Measurements from ENCODE around the gene WWOX.

The WWOX gene

GRCh38 chr16:78918805-78919305 is 819.4 kb downstream of the WWOX start:
- DNase-seq (ENCODE audit: low read depth in 2 of 2, low spot score in 1 of 2), result no peak

GRCh38 chr16:78919852-78920251 is 820.4 kb downstream of the WWOX start:
- no peak for DNase-seq (ENCODE audit: low read depth in 2 of 2, low spot score in 1 of 2)

- no peak for DNase-seq (ENCODE audit: low read depth in 2 of 2, low spot score in 1 of 2)
Measured at GRCh38 chr16:78920621-78921020, 821.2 kb downstream of the WWOX start.

GRCh38 chr16:78925083-78925767 is 825.8 kb downstream of the WWOX start:
- no peak for DNase-seq (ENCODE audit: low read depth in 2 of 2, low spot score in 1 of 2)

GRCh38 chr16:78926723-78927210 is 827.3 kb downstream of the WWOX start:
- DNase-seq (ENCODE audit: low read depth in 2 of 2, low spot score in 1 of 2), result no peak

GRCh38 chr16:78927766-78928165 is 828.3 kb downstream of the WWOX start:
- DNase-seq (ENCODE audit: low read depth in 2 of 2, low spot score in 1 of 2), result no peak

- DNase-seq (ENCODE audit: low read depth in 2 of 2, low spot score in 1 of 2), result no peak
Measured at GRCh38 chr16:78929841-78930240, 830.4 kb downstream of the WWOX start.

- no peak for DNase-seq (ENCODE audit: low read depth in 2 of 2, low spot score in 1 of 2)
Measured at GRCh38 chr16:78930561-78930960, 831.1 kb downstream of the WWOX start.

- DNase-seq (ENCODE audit: low read depth in 2 of 2, low spot score in 1 of 2), result no peak
Measured at GRCh38 chr16:78931267-78931666, 831.8 kb downstream of the WWOX start.

GRCh38 chr16:78931678-78932077 is 832.2 kb downstream of the WWOX start:
- no peak for DNase-seq (ENCODE audit: low read depth in 2 of 2, low spot score in 1 of 2)

GRCh38 chr16:78932355-78932943 is 833.0 kb downstream of the WWOX start:
- no peak for DNase-seq (ENCODE audit: low read depth in 2 of 2, low spot score in 1 of 2)

GRCh38 chr16:78936060-78936459 is 836.6 kb downstream of the WWOX start:
- no peak for DNase-seq (ENCODE audit: low read depth in 2 of 2, low spot score in 1 of 2)

GRCh38 chr16:78939597-78939996 is 840.1 kb downstream of the WWOX start:
- DNase-seq (ENCODE audit: low read depth in 2 of 2, low spot score in 1 of 2), result no peak

GRCh38 chr16:78942625-78943245 is 843.3 kb downstream of the WWOX start:
- DNase-seq (ENCODE audit: low read depth in 2 of 2, low spot score in 1 of 2), result no peak

GRCh38 chr16:78945336-78945735 is 845.9 kb downstream of the WWOX start:
- no peak for DNase-seq (ENCODE audit: low read depth in 2 of 2, low spot score in 1 of 2)

- no peak for DNase-seq (ENCODE audit: low read depth in 2 of 2, low spot score in 1 of 2)
Measured at GRCh38 chr16:78946556-78946955, 847.1 kb downstream of the WWOX start.

- no peak for DNase-seq (ENCODE audit: low read depth in 2 of 2, low spot score in 1 of 2)
Measured at GRCh38 chr16:78950768-78951167, 851.3 kb downstream of the WWOX start.

- no peak for DNase-seq (ENCODE audit: low read depth in 2 of 2, low spot score in 1 of 2)
Measured at GRCh38 chr16:78952630-78953029, 853.2 kb downstream of the WWOX start.

GRCh38 chr16:78953526-78953925 is 854.1 kb downstream of the WWOX start:
- no peak for DNase-seq (ENCODE audit: low read depth in 2 of 2, low spot score in 1 of 2)

GRCh38 chr16:78955206-78955605 is 855.8 kb downstream of the WWOX start:
- DNase-seq (ENCODE audit: low read depth in 2 of 2, low spot score in 1 of 2), result no peak

- DNase-seq (ENCODE audit: low read depth in 2 of 2, low spot score in 1 of 2), result no peak
Measured at GRCh38 chr16:78956859-78957258, 857.4 kb downstream of the WWOX start.
